Measurements from ENCODE around the gene ZFTA.

Gene ZFTA

DNA sequence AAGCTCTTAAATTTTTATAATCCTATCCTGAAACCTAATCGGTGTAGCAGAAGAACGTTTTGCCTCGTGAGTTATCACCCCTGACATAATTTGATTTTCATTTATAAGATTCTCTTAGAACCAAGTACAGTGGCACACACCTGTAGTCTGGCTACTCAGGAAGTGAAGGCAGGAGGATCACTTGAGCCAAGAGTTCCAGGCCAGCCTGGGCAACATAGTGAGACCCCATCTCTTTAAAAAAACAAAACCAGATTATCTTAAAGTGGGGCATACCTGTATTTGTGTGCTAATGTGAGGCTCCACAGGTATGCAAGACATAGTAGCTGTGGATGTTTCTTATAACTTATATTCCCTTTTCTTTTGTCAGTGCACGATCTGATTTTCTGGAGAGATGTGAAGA, 19.0 kb downstream of the ZFTA start:
- DNase-seq (ENCODE audit: low spot score), result no peak

DNA sequence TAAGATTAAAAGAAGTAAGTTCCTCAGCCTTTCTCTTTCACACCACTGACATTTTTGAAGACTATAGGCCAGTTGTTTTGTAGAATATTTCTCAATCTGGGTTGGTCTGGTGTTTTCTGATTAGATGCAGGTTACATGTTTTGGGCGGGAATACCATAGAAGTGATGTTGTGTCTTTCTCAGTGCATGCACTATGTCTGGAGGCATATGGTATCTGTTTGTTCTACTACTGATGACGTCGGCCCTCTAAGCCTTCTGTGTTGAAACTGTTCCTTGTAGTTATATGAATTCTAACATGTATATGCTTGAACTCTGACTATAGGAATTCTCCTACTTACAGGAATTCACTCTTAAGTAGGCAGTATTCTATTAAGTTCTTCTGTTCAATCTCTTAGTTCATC, 21.6 kb downstream of the ZFTA start:
- no peak for DNase-seq (ENCODE audit: low spot score)

DNA sequence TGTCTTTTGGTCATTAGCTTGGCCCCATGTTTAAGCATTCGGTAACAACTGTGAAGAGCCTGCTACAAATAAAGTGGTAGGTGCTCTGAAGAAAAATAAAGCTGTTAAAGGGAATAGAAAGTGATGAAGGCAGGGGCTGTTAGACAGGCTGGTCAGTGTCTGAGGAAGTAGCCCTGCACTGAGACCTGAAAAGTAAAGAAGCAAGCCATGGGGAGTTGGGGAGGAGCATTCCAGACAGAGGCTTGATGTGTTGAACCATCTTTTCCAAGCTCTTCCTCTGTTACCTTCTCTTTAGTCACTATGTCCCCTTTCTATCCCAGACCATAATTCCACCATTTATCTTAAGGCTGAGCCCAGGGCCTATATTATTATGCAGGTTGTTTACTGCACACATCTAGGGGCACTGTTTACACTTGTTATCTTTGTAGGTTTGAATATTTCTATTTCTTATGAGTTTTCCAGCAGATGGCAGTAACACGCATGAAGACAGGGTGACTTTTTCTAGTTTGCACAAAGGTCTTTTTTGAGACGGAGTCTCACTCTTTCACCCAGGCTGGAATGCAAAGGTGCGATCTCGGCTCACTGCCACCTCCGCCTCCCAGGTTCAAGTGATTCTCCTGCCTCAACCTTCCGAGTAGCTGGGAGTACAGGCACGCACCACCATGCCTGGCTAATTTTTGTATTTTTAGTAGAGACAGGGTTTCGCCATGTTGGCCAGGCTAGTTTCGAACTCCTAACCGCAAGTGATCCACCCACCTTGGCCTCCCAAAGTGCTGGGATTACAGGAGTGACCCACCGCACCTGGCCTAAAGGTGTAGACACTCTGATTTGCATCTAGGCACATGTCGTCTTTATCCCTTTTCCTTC, 23.0 kb downstream of the ZFTA start:
- no peak for DNase-seq (ENCODE audit: low spot score)

DNA sequence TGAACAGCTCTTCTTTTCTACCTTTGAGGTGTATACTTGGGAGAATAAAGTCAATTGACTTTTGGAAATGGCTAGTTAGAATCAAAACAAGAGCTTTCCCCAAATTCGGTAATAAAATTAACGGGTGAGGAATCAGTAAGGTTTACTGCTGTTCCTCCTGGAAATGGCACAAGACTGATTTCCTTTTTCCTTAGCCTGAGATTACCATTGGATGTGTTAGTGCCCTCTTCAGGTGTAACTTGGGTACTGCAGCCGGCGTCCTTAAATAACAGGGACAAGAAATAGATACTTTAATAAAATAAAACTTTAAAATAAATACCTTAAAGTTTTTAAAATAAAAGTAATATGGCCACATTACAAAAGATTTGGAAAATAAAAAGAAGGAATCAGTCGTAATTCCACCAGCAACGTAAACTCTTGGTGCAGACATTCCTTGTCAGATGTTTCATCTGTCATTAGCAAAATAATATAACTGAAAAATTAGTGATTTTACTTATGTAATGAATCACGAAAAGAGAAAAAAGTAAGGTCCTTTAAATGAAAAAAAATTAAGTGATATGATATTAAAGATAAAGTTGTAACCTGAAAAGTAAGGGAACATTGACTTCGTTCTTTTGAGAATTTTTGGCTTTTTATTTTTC, 29.7 kb downstream of the ZFTA start:
- DNase-seq (ENCODE audit: low spot score), result peak; percentile 75

DNA sequence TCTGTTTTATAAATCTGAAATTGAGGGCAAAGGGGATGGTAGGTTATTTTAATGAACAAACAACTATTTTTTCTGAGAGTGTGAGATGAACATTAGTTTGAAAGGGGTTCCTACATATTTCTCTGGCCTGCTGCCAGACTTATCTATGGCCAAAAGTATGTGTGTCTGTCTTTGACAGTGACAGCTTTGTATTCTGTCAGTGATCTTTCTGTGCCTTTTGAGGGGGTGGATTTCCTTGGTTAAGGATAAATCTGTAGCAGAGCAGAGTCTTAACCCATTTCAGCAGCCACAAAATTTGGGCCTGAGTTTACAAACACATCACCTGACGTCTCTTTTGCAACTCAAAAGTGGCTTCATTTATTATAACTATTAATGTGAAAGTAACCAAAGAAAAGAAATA, 30.9 kb downstream of the ZFTA start:
- DNase-seq (ENCODE audit: low spot score), result no peak

DNA sequence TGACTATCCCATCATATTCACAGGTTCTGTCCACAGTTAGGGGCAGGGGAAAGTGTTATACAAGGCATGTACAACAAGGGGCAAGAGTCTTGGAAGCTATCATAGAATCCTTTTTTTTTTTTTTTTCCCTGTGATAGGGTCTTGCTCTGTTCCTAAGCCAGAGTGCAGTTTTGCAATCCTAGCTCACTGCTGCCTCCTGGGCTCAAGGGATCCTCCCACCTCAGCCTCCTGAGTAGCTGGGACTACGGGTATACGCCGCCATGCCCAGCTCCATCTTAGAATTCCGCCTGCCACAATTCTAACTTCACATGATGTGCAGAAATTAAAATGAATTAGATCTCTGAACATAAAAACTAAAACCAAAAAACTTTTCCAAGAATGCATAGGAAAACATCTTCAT, 31.7 kb downstream of the ZFTA start:
- no peak for DNase-seq (ENCODE audit: low spot score)

GRCh38 chr11:63729326-63729725, 39.2 kb downstream of the ZFTA start:
- DNase-seq (ENCODE audit: low spot score), result no peak

DNA sequence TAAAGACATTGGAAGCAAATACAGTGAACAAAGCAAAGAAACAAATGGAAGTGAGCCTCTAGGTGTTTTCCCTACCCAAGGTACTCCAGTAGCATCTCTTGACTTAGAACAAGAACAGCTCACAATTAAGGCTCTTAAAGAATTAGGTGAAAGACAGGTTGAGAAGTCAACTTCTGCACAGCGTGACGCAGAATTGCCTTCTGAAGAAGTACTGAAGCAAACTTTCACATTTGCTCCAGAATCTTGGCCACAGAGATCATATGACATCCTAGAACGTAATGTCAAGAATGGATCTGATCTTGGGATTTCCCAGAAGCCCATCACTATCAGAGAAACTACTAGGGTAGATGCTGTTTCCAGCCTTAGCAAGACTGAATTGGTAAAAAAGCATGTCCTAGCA, 48.0 kb downstream of the ZFTA start:
- DNase-seq (ENCODE audit: low spot score), result no peak

GRCh38 chr11:63719987-63720386, 48.6 kb downstream of the ZFTA start:
- peak; percentile 36 for DNase-seq (ENCODE audit: low spot score)

DNA sequence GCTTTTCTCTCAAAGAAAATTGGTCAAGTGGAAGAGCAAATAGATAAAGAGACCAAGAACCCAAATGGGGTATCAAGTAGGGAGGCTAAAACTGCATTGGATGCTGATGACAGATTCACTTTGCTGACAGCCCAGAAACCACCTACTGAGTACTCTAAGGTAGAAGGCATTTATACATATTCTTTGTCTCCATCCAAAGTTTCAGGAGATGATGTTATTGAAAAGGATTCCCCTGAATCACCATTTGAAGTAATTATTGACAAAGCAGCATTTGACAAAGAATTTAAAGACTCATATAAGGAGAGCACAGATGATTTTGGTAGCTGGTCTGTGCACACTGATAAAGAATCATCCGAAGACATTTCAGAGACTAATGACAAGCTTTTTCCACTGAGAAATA, 49.6 kb downstream of the ZFTA start:
- DNase-seq (ENCODE audit: low spot score), result peak; percentile 68

Data from kidney tubule cell (primary cell).